Measurements from ENCODE around the gene RASD1. TPM values are rescaled to one million over a fixed set of nuclear protein-coding genes. Genes with fewer than 3 reads are reported as not detected.
A peak's percentile ranks its signal among the peaks of the same experiment; 100 is the strongest.

RASD1 gene
- total and polyA plus RNA-seq, 9 donors: 3.8 to 8.2 (median 5.0) TPM

GRCh38 chr17:17497845-17498520 is 1.8 kb upstream of the RASD1 start:
- WGBS (ENCODE audit: insufficient coverage): 93% methylated on average over 9 of the region's 10 CpGs
- Histone ChIP-seq H3K27ac (ENCODE audit: low read length) (no peak overlapping the region), H3K9me3 (replicated peaks; ENCODE audit: control insufficient read depth, low read depth, low read length) (no peaks in the 10 kb centered on the region), H3K36me3 (ENCODE audit: control insufficient read depth, insufficient read depth, low read length) (peaks cover 6% of the 10 kb centered on the region), H3K27me3 (ENCODE audit: control insufficient read depth, insufficient read depth, low read length) (peaks cover 9% of the 10 kb centered on the region), H3K4me3 (ENCODE audit: low read length) (no peak overlapping the region), H3K4me1 (ENCODE audit: control insufficient read depth, insufficient read depth, low read length) (peaks cover 38% of the 10 kb centered on the region)
- DNase-seq: peak; percentile 9

- 50% methylated on average over 9 of the region's 19 CpGs for WGBS (ENCODE audit: insufficient coverage)
- H3K27ac ChIP-seq (ENCODE audit: low read length): no peak overlapping the region
- no peaks in the 10 kb centered on the region for H3K9me3 ChIP-seq (replicated peaks; ENCODE audit: control insufficient read depth, low read depth, low read length)
- H3K4me3 ChIP-seq (ENCODE audit: low read length): no peak overlapping the region
- H3K36me3 ChIP-seq (ENCODE audit: control insufficient read depth, insufficient read depth, low read length): peaks cover 13% of the 10 kb centered on the region
- peaks cover 44% of the 10 kb centered on the region for H3K4me1 ChIP-seq (ENCODE audit: control insufficient read depth, insufficient read depth, low read length)
- peaks cover 9% of the 10 kb centered on the region for H3K27me3 ChIP-seq (ENCODE audit: control insufficient read depth, insufficient read depth, low read length)
- DNase-seq: peak; percentile 6
Observed at GRCh38 chr17:17497065-17497844, 1.1 kb upstream of the RASD1 start.

- peak overlapping the region; percentile 51 for H3K4me3 ChIP-seq (ENCODE audit: low read length)
- WGBS (ENCODE audit: insufficient coverage): under 1% methylated on average over 64 of the region's 65 CpGs
- peak; percentile 43 for DNase-seq
- no peaks in the 10 kb centered on the region for H3K9me3 ChIP-seq (replicated peaks; ENCODE audit: control insufficient read depth, low read depth, low read length)
- peaks cover 9% of the 10 kb centered on the region for H3K27me3 ChIP-seq (ENCODE audit: control insufficient read depth, insufficient read depth, low read length)
- peaks cover 29% of the 10 kb centered on the region for H3K36me3 ChIP-seq (ENCODE audit: control insufficient read depth, insufficient read depth, low read length)
- peaks cover 57% of the 10 kb centered on the region for H3K4me1 ChIP-seq (ENCODE audit: control insufficient read depth, insufficient read depth, low read length)
- peak overlapping the region; percentile 35 for H3K27ac ChIP-seq (ENCODE audit: low read length)
Observed at GRCh38 chr17:17495536-17496188, 533 bp downstream of the RASD1 start.

GRCh38 chr17:17494870-17495535 is 1.2 kb downstream of the RASD1 start:
- Histone ChIP-seq H3K27ac (ENCODE audit: low read length) (peak overlapping the region; percentile 35), H3K4me1 (ENCODE audit: control insufficient read depth, insufficient read depth, low read length) (peaks cover 60% of the 10 kb centered on the region), H3K4me3 (ENCODE audit: low read length) (peak overlapping the region; percentile 51), H3K36me3 (ENCODE audit: control insufficient read depth, insufficient read depth, low read length) (peaks cover 30% of the 10 kb centered on the region), H3K9me3 (replicated peaks; ENCODE audit: control insufficient read depth, low read depth, low read length) (no peaks in the 10 kb centered on the region), H3K27me3 (ENCODE audit: control insufficient read depth, insufficient read depth, low read length) (peaks cover 9% of the 10 kb centered on the region)
- under 1% methylated on average over 71 of the region's 71 CpGs for WGBS (ENCODE audit: insufficient coverage)
- peak; percentile 69 for DNase-seq

GRCh38 chr17:17494499-17494869 is 1.7 kb downstream of the RASD1 start:
- no peak for DNase-seq
- Histone ChIP-seq H3K27me3 (ENCODE audit: control insufficient read depth, insufficient read depth, low read length) (peaks cover 9% of the 10 kb centered on the region), H3K27ac (ENCODE audit: low read length) (peak overlapping the region; percentile 20), H3K36me3 (ENCODE audit: control insufficient read depth, insufficient read depth, low read length) (peaks cover 30% of the 10 kb centered on the region), H3K9me3 (replicated peaks; ENCODE audit: control insufficient read depth, low read depth, low read length) (no peaks in the 10 kb centered on the region), H3K4me3 (ENCODE audit: low read length) (peak overlapping the region; percentile 51), H3K4me1 (ENCODE audit: control insufficient read depth, insufficient read depth, low read length) (peaks cover 60% of the 10 kb centered on the region)
- WGBS (ENCODE audit: insufficient coverage): 39% methylated on average over 3 of the region's 14 CpGs

- DNase-seq: no peak
- WGBS (ENCODE audit: insufficient coverage): 86% methylated on average over 1 of the region's 5 CpGs
- Histone ChIP-seq H3K27me3 (ENCODE audit: control insufficient read depth, insufficient read depth, low read length) (peaks cover 9% of the 10 kb centered on the region), H3K27ac (ENCODE audit: low read length) (no peak overlapping the region), H3K36me3 (ENCODE audit: control insufficient read depth, insufficient read depth, low read length) (peaks cover 30% of the 10 kb centered on the region), H3K4me1 (ENCODE audit: control insufficient read depth, insufficient read depth, low read length) (peaks cover 60% of the 10 kb centered on the region), H3K4me3 (ENCODE audit: low read length) (no peak overlapping the region), H3K9me3 (replicated peaks; ENCODE audit: control insufficient read depth, low read depth, low read length) (no peaks in the 10 kb centered on the region)
Observed at GRCh38 chr17:17493986-17494466, 2.2 kb downstream of the RASD1 start.

GRCh38 chr17:17493249-17493985 is 2.8 kb downstream of the RASD1 start:
- peaks cover 6% of the 10 kb centered on the region for H3K27me3 ChIP-seq (ENCODE audit: control insufficient read depth, insufficient read depth, low read length)
- H3K27ac ChIP-seq (ENCODE audit: low read length): no peak overlapping the region
- peaks cover 60% of the 10 kb centered on the region for H3K4me1 ChIP-seq (ENCODE audit: control insufficient read depth, insufficient read depth, low read length)
- WGBS (ENCODE audit: insufficient coverage): 58% methylated on average over 8 of the region's 15 CpGs
- H3K4me3 ChIP-seq (ENCODE audit: low read length): no peak overlapping the region
- H3K36me3 ChIP-seq (ENCODE audit: control insufficient read depth, insufficient read depth, low read length): peaks cover 30% of the 10 kb centered on the region
- no peaks in the 10 kb centered on the region for H3K9me3 ChIP-seq (replicated peaks; ENCODE audit: control insufficient read depth, low read depth, low read length)
- no peak for DNase-seq

GRCh38 chr17:17492571-17492970 is 3.6 kb downstream of the RASD1 start:
- Histone ChIP-seq H3K4me1 (ENCODE audit: control insufficient read depth, insufficient read depth, low read length) (peaks cover 59% of the 10 kb centered on the region), H3K36me3 (ENCODE audit: control insufficient read depth, insufficient read depth, low read length) (peaks cover 33% of the 10 kb centered on the region), H3K9me3 (replicated peaks; ENCODE audit: control insufficient read depth, low read depth, low read length) (no peaks in the 10 kb centered on the region), H3K4me3 (ENCODE audit: low read length) (no peak overlapping the region), H3K27ac (ENCODE audit: low read length) (no peak overlapping the region), H3K27me3 (ENCODE audit: control insufficient read depth, insufficient read depth, low read length) (peaks cover 6% of the 10 kb centered on the region)
- DNase-seq: no peak
- WGBS (ENCODE audit: insufficient coverage): 65% methylated on average over 8 of the region's 9 CpGs

GRCh38 chr17:17492085-17492484 is 4.1 kb downstream of the RASD1 start:
- 42% methylated on average over 11 of the region's 11 CpGs for WGBS (ENCODE audit: insufficient coverage)
- peaks cover 33% of the 10 kb centered on the region for H3K36me3 ChIP-seq (ENCODE audit: control insufficient read depth, insufficient read depth, low read length)
- peaks cover 6% of the 10 kb centered on the region for H3K27me3 ChIP-seq (ENCODE audit: control insufficient read depth, insufficient read depth, low read length)
- peaks cover 56% of the 10 kb centered on the region for H3K4me1 ChIP-seq (ENCODE audit: control insufficient read depth, insufficient read depth, low read length)
- DNase-seq: no peak
- H3K4me3 ChIP-seq (ENCODE audit: low read length): no peak overlapping the region
- H3K9me3 ChIP-seq (replicated peaks; ENCODE audit: control insufficient read depth, low read depth, low read length): no peaks in the 10 kb centered on the region
- no peak overlapping the region for H3K27ac ChIP-seq (ENCODE audit: low read length)
